Bladder microvascular endothelial cell (primary cell): ENCODE results near the gene ELL2. TPM values are rescaled to one million over a fixed set of nuclear protein-coding genes. Genes with fewer than 3 reads are reported as not detected.

ENCODE experiments used
- total RNA-seq: library from RNA; depleted of rRNA; stranded (reverse); fragments of >200 nt; gene quantifications from 2 replicates; pipeline ENCODE4 v1.2.3, GENCODE V29; 2014

The ELL2 gene
- 8.1 and 13.3 TPM in 2 replicates for total RNA-seq

GRCh38 chr5:95961617-95962474 is at the start of gene ELL2:
ELL2 (minus strand) TSS chr5:95961851; CDS start chr5:95961721, 130 bp downstream.

Other genes starting within 250 kb of the ELL2 start
- gene RHOBTB3, start 230.5 kb downstream of the ELL2 start, total RNA-seq = 29.6 and 41.9 TPM in 2 replicates
- 7.0 and 10.4 TPM in 2 replicates for gene GLRX, start 139.1 kb downstream of the ELL2 start, total RNA-seq